Body of pancreas (tissue), 4 donors: Measurements from ENCODE around the gene HTR6. TPM values are rescaled to one million over a fixed set of nuclear protein-coding genes. Genes with fewer than 3 reads are reported as not detected.
A peak's percentile ranks its signal among the peaks of the same experiment; 100 is the strongest.

ENCODE experiments used
- ATAC-seq: fragments of 150-250 bp; one replicate; pipeline ENCODE4 v1.9.1; 2016
- DNase-seq, 4 donors: peaks; one replicate each; pipeline ENCODE4 v3.0.0-alpha.2; 2019
- H3K27ac ChIP-seq, 4 donors: fragments of 200-600 bp; sonication (generic); 1 replicate in 3 of 4; 2 replicates in 1 of 4; pipeline versions ENCODE4 v1.5.1 to v1.6.1; 2016 to 2019; ENCODE audit warnings: mild to moderate bottlenecking in 1 of 4, mixed read lengths in 1 of 4, moderate library complexity in 1 of 4
- H3K27me3 ChIP-seq, 2 donors: fragments of 200-600 bp; sonication (generic); one replicate each; pipeline ENCODE4 v1.6.0; 2016; ENCODE audit warnings: mild to moderate bottlenecking in 1 of 2
- H3K36me3 ChIP-seq, 2 donors: fragments of 200-600 bp; sonication (generic); replicated peaks in 1 of 2; 2 replicates each; pipeline ENCODE4 v1.5.1; 2016; ENCODE audit warnings: low read depth in 2 of 2; ENCODE audit not compliant: insufficient read depth in 1 of 2
- H3K4me1 ChIP-seq: fragments of 200-600 bp; sonication (generic); one replicate; pipeline ENCODE4 v1.6.0; 2016
- H3K4me3 ChIP-seq, 2 donors: fragments of 200-600 bp; sonication (generic); 1 replicate in 1 of 2; 2 replicates in 1 of 2; pipeline ENCODE4 v1.5.1; 2016 to 2019
- H3K9me3 ChIP-seq, 3 donors: fragments of 200-600 bp; sonication (generic); 1 replicate in 2 of 3; 2 replicates in 1 of 3; pipeline ENCODE4 v1.5.1; 2016
- POLR2A ChIP-seq, 3 donors: fragments of 450-650 bp; IDR thresholded peaks; one replicate each; pipeline ENCODE4 v1.6.1; 2016; ENCODE audit warnings: antibody characterized with exemption in 3 of 3, mild to moderate bottlenecking in 2 of 3
- WGBS, 2 donors: methylation state at CpG; one replicate each; pipeline ENCODE4 v1.1.5; 2017; 5-methylcytosine and 5-hydroxymethylcytosine counted together
- intact Hi-C: fragments of 100-400 bp; cut with DNase I; formaldehyde crosslinking; loops from one replicate; pipeline ENCODE4 v1.15.1; 2023
- total RNA-seq, 2 donors: library from RNA; depleted of rRNA; stranded (reverse); fragments of >200 nt; gene quantifications; one replicate each; pipeline ENCODE4 v1.1.0, GENCODE V29; 2016
- TF ChIP-seq, protein P1 (sequence below), 7 experiments: fragments of 450-650 bp in 4 of 7; fragments of 200-600 bp in 3 of 7; sonication (generic) in 3 of 7; IDR thresholded peaks; one replicate each; pipeline ENCODE4 v1.5.1; 2016 to 2019; ENCODE audit warnings: antibody characterized with exemption in 7 of 7

Gene HTR6
- total RNA-seq, 2 donors from 2014 or later, result not detected

- intact Hi-C loops, result no loop called here
Measured at GRCh38 chr1:19648239-19648638, 16.4 kb upstream of the HTR6 start.

DNA sequence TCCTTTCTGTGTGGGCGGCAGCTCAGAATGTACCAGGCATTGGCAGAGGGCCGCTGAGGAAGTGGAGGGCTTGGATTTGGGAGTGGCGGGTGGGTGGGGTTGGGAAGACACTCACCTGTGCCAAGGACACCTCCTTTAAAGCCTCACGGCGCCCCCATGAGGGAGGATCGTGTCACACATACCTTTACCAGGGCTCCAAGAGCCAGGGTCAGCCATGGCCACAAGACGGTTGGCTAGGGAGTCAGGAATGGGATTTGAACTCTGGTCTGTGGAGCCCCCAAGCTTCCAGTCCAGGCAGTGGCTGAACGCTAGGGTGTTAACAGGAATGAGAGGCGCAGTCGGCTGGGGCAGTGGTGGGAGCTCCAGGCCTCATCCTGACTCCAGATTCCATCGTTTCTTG, 16.0 kb upstream of the HTR6 start:
- 46 to 61% methylated on average over 4 to 11 of the region's 11 CpGs for WGBS, 2 donors
- Histone ChIP-seq H3K4me1 (peaks cover 19% of the 10 kb centered on the region), H3K27ac (no peak overlapping the region), H3K9me3 (no peaks in the 10 kb centered on the region), H3K36me3 (no peaks in the 10 kb centered on the region), H3K4me3 (no peak overlapping the region), H3K27me3 (no peaks in the 10 kb centered on the region)
- no peak for ATAC-seq
- TF ChIP-seq POLR2A (IDR thresholded peaks at IDR 0.05), result no peak
- TF ChIP-seq, protein P1, sequence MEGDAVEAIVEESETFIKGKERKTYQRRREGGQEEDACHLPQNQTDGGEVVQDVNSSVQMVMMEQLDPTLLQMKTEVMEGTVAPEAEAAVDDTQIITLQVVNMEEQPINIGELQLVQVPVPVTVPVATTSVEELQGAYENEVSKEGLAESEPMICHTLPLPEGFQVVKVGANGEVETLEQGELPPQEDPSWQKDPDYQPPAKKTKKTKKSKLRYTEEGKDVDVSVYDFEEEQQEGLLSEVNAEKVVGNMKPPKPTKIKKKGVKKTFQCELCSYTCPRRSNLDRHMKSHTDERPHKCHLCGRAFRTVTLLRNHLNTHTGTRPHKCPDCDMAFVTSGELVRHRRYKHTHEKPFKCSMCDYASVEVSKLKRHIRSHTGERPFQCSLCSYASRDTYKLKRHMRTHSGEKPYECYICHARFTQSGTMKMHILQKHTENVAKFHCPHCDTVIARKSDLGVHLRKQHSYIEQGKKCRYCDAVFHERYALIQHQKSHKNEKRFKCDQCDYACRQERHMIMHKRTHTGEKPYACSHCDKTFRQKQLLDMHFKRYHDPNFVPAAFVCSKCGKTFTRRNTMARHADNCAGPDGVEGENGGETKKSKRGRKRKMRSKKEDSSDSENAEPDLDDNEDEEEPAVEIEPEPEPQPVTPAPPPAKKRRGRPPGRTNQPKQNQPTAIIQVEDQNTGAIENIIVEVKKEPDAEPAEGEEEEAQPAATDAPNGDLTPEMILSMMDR (IDR thresholded peaks at IDR 0.05), result no peak
- no peak for DNase-seq
- intact Hi-C loops, result no loop called here

More at GRCh38 chr1:19648239-19648638, 16.4 kb upstream of the HTR6 start:
- ATAC-seq (no peak), DNase-seq (no peak)
- Histone ChIP-seq H3K27me3 (no peaks in the 10 kb centered on the region), H3K9me3 (no peaks in the 10 kb centered on the region), H3K27ac (no peak overlapping the region), H3K4me3 (no peak overlapping the region), H3K36me3 (no peaks in the 10 kb centered on the region), H3K4me1 (peaks cover 24% of the 10 kb centered on the region)
- 53 to 68% methylated on average over 9 to 12 of the region's 14 CpGs for WGBS, 2 donors
- TF ChIP-seq POLR2A (IDR thresholded peaks at IDR 0.05), result no peak
- TF ChIP-seq, protein P1 (IDR thresholded peaks at IDR 0.05), result no peak

DNA sequence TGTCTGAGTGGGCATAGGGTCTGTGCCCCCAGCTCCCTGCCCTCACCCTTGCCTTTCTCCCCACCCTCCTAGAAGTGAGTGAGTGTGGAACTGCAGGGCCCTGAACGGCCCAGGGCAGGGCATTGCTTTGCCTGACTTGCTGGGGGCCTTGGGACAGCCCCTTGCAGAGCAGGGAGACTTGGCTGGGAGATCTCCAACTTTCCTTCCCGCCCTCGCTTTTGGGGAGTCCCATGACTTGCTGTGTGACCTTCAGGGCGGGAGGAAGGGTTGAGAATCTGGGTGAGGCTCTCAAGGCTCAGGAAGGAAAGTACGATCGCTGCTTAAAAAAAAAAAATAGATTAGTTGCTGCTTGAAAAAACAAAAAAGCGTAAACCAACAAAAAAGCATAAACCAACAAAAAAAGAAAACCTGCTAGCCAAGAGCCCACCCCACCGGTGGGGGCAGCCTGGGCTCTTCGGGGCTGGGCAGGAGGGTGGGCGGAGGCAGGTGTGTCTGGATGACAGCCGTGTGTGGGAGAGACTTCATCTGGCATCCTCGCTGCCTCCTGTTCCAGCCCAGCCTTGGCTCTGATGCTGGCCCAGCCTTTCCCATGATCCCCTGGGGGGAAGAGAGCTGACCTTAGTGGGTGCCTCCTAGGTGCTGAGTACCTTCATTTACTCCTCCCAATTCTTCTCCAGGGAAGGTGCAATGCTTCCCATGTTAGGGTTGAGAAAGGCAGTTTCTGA, 14.1 kb upstream of the HTR6 start:
- no peak overlapping the region for H3K4me3 ChIP-seq
- no peaks in the 10 kb centered on the region for H3K27me3 ChIP-seq
- intact Hi-C loops, result loop anchor here (5.0 kb wide), 2 partner anchors 258 to 308 kb away; no protein-coding TSS in a partner anchor
- TF ChIP-seq, protein P1 (IDR thresholded peaks at IDR 0.05), result no peak
- no peak for TF ChIP-seq POLR2A (IDR thresholded peaks at IDR 0.05)
- 30 to 34% methylated on average over 12 of the region's 12 CpGs for WGBS, 2 donors
- ATAC-seq (no peak), DNase-seq (no peak)
- no peaks in the 10 kb centered on the region for H3K9me3 ChIP-seq
- H3K36me3 ChIP-seq, result no peaks in the 10 kb centered on the region
- H3K27ac ChIP-seq, result peak overlapping the region in 2 of 4 donors; percentile 25 to 46
- peaks cover 8% of the 10 kb centered on the region for H3K4me1 ChIP-seq

DNA sequence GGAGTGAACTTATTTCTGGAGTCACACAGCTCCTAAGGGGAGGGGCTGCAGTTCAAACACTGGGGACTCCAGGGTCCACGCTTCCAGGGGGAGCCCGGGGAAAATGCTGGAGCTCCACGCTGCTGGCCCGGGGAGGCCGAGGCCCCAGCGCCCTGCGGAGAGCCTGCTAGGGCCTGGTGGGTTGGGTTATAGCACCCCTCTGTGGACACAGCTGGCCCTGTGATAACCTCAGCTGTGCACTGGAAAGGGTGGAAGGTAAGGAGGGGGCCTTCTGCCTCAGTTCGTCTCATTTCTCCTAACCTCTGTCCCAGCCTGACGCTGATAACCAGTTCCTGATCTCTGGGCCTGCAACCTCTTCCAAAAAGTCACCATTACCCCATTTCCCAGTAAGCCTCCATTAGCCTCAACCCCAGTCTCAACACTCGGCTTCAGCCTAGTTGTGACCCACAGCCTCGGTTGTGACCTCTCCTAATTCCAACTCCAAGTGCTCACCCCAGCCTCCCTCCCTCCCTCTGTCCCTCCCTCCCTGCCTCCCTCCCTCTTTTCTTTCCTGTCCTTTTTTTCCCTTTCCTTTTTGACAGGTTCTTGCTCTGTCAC, 13.4 kb upstream of the HTR6 start:
- TF ChIP-seq POLR2A (IDR thresholded peaks at IDR 0.05), result no peak
- TF ChIP-seq, protein P1 (IDR thresholded peaks at IDR 0.05), result peak; percentile 25 to 66 (median 60)
- ATAC-seq (peak; percentile 74), DNase-seq (peak; percentile 51 to 65 (median 60))
- Histone ChIP-seq H3K4me3 (no peak overlapping the region), H3K36me3 (no peaks in the 10 kb centered on the region), H3K9me3 (no peaks in the 10 kb centered on the region), H3K27me3 (no peaks in the 10 kb centered on the region), H3K4me1 (peaks cover 8% of the 10 kb centered on the region), H3K27ac (peak overlapping the region in 2 of 4 donors; percentile 43 to 46)
- intact Hi-C loops, result loop anchor here (5.0 kb wide), 2 partner anchors 259 to 309 kb away; no protein-coding TSS in a partner anchor
- WGBS, 2 donors, result 17 to 19% methylated on average over 10 to 11 of the region's 11 CpGs
